Measurements from ENCODE around the gene NRBF2. TPM values are rescaled to one million over a fixed set of nuclear protein-coding genes. Genes with fewer than 3 reads are reported as not detected.
"Not testable (repeated sequence)": the region's sequence is repeated elsewhere in the genome, so short reads cannot be mapped to it uniquely, and the experiment has no call there.

NRBF2 gene
- total RNA-seq, 1 donor from 2014 or later = 14.0 TPM

DNA sequence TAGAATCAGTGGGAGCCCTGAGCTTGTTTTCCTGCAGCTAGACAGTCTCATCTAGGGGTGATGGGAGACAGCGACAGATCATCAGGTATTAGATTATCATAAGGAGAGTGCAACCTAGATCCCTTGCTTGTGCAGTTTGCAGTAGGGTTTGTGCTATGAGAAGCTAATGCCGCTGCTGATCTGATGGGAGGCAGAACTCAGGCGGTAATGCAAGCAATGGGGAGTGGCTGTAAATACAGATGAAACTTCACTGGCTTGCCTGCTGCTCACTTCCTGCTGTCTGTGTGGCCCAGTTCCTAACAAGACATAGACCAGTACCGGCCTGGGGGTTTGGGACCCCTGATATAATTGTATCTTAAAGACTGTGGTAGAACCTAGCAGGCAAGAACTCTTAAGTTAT, 17.6 kb downstream of the NRBF2 start:
- H3K4me3 ChIP-seq (ENCODE audit: low read depth, low read length) = no peak overlapping the region
- TF ChIP-seq, protein P1, sequence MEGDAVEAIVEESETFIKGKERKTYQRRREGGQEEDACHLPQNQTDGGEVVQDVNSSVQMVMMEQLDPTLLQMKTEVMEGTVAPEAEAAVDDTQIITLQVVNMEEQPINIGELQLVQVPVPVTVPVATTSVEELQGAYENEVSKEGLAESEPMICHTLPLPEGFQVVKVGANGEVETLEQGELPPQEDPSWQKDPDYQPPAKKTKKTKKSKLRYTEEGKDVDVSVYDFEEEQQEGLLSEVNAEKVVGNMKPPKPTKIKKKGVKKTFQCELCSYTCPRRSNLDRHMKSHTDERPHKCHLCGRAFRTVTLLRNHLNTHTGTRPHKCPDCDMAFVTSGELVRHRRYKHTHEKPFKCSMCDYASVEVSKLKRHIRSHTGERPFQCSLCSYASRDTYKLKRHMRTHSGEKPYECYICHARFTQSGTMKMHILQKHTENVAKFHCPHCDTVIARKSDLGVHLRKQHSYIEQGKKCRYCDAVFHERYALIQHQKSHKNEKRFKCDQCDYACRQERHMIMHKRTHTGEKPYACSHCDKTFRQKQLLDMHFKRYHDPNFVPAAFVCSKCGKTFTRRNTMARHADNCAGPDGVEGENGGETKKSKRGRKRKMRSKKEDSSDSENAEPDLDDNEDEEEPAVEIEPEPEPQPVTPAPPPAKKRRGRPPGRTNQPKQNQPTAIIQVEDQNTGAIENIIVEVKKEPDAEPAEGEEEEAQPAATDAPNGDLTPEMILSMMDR (conservative IDR thresholded peaks at IDR 0.05; ENCODE audit: low read depth, low read length) = no peak
- DNase-seq (ENCODE audit: low read depth) = no peak

DNA sequence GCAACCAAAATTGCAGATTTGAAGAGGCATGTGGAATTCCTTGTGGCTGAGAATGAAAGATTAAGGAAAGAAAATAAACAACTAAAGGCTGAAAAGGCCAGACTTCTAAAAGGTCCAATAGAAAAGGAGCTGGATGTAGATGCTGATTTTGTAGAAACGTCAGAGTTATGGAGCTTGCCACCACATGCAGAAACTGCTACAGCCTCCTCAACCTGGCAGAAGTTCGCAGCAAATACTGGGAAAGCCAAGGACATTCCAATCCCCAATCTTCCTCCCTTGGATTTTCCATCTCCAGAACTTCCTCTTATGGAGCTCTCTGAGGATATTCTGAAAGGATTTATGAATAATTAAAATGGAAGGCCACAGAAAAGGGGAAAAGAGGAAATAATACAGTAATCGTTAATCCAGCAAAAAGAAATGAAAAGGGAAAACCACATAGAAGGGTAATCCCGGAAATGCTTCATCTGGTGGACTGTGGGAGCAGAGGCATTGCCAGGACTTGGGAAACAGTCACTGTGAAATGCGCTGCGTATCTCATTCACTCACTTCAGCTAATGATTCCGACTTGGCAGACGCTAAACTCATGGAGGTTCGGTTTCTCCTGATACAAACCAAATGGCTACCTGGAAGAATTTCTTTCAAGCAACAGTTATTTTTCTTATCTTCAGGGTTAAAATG, 20.9 kb downstream of the NRBF2 start:
- DNase-seq (ENCODE audit: low read depth); H3K4me3 ChIP-seq (ENCODE audit: low read depth, low read length): not testable (repeated sequence)

DNA sequence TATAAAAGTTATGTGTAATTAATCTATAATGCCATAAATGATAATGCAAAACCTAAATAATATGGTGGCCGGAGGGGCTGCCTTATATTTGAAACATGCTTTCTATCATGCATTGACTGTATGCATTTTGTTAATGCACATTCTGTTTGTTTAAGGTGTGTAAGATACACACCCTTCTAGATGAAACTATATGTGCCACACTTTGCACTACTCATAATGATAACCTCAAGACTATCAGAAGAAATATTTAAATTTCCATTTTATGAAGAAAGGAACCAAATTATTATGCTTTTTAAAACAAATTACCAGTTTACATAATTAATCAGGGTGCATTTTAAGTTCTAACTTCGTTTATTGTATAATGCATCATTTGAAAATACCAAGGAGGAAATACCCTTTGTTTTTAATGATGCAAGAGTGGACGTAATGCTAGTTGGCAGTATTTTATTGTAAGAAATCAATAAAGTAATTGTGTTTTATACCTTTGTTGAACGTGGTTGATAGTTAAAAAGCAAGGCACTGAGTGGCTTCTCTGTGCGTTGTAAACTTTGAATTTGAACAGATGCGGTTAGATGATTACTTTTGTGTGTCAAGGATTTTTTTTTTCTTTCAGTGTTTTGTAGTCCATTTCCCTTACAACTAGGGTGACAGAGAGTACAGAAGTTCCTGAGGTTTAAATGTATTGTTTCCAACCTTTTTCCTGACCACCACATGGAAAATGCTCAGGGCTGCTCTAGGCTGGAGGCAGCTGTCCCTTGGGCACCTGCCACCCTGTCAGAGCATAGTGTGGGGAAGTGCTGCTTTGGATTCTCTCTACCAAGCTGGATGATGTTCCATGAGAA, 21.6 kb downstream of the NRBF2 start:
- TF ChIP-seq, protein P1 (conservative IDR thresholded peaks at IDR 0.05; ENCODE audit: low read depth, low read length) = no peak
- no peak overlapping the region for H3K4me3 ChIP-seq (ENCODE audit: low read depth, low read length)

GRCh38 chr10:63155388-63156020, 22.4 kb downstream of the NRBF2 start:
- H3K4me3 ChIP-seq (ENCODE audit: low read depth, low read length) = no peak overlapping the region
- TF ChIP-seq, protein P1 (conservative IDR thresholded peaks at IDR 0.05; ENCODE audit: low read depth, low read length) = no peak
- DNase-seq (ENCODE audit: low read depth) = no peak

More for the DNA sequence above, 21.6 kb downstream of the NRBF2 start:
- DNase-seq (ENCODE audit: low read depth) = no peak

DNA sequence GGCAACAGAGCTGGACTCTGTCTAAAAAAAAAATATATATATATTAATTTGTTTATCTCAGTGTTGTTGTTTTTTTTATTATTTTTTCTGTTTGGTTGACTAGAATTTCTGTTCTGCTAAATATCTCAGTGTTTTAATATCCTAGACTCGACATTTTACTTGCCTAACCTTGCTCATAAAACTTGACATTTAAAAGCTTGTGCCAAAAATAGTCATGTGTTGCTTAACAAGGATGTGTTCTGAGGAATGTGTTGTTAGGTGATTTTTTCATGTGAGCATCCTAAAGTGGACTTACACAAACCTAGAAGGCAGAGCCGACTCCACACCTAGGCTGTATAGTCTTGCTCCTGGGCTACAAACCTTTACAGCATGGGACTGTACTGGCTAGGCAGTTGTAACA, 23.1 kb downstream of the NRBF2 start:
- DNase-seq (ENCODE audit: low read depth) = no peak

GRCh38 chr10:63157845-63158624, 24.9 kb downstream of the NRBF2 start:
- TF ChIP-seq, protein P1 (conservative IDR thresholded peaks at IDR 0.05; ENCODE audit: low read depth, low read length) = peak; percentile 88
- no peak overlapping the region for H3K4me3 ChIP-seq (ENCODE audit: low read depth, low read length)
- DNase-seq (ENCODE audit: low read depth) = peak; percentile 54

More for the DNA sequence above, 23.1 kb downstream of the NRBF2 start:
- TF ChIP-seq, protein P1 (conservative IDR thresholded peaks at IDR 0.05; ENCODE audit: low read depth, low read length) = no peak
- H3K4me3 ChIP-seq (ENCODE audit: low read depth, low read length) = no peak overlapping the region
